Measurements from ENCODE around the gene ANO8.

ANO8 gene

DNA sequence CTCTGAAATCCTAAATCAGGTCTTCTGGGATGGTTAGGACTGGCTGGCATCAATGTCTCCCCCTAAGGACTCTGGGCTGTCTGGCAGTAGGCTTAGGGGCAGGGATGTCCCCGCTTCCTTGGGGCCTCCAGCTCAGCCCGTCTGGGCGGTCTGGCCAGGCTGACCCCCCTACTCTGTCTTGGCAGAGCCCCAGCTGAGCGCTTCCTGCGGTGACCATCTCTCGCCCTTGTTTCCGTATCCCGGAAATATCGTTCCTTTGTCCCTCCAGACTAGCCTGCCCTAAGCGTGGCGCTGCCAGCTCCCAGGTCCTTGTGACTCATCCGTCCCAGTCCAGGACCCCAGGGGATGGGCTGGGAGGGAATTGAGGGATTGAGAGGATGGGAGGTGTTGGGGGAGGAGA is 14.0 kb upstream of the ANO8 start:
- DNase-seq (ENCODE audit: extremely low read depth in 1 of 2, low read depth in 1 of 2) = no peak

DNA sequence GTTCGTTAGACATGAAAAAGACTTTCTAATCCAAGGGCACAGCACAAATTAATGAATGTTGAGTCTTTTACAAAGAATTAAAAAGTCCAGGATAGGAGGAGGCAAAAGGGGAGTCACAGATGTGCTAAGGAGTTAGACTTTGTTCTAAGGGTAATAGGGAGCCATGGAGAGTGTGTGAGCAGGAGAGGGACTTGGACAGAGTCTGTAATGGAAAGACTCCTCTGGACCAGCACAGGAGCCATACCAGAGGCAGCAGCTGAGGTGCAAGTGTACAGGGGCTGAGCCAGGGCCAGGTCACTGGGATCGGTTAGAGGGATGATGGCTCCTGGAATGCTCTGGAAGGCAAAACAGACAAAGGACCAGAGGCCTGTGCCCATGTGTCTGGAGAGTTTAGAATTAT is 13.2 kb upstream of the ANO8 start:
- no peak for DNase-seq (ENCODE audit: extremely low read depth in 1 of 2, low read depth in 1 of 2)

DNA sequence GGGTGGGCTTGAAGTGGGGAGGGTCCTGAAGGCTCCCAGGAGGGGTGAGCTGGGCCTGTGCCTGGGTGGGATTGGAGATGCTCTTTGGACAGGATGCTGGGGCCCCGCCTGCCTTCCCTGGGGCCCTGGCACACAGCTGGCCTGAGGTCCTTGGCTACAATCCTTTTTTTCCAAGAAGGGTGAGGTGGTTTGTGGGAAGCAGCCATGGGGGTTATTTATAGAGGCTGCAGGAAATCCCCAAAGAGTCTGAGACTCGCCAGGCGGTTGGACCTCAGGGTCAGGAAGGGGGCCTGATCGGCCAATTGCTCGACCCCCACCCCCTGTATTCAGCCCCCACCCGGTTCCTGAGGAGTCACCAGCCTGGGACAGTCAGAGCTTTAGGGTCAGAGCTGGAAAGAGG is 12.7 kb upstream of the ANO8 start:
- DNase-seq (ENCODE audit: extremely low read depth in 1 of 2, low read depth in 1 of 2) = no peak

DNA sequence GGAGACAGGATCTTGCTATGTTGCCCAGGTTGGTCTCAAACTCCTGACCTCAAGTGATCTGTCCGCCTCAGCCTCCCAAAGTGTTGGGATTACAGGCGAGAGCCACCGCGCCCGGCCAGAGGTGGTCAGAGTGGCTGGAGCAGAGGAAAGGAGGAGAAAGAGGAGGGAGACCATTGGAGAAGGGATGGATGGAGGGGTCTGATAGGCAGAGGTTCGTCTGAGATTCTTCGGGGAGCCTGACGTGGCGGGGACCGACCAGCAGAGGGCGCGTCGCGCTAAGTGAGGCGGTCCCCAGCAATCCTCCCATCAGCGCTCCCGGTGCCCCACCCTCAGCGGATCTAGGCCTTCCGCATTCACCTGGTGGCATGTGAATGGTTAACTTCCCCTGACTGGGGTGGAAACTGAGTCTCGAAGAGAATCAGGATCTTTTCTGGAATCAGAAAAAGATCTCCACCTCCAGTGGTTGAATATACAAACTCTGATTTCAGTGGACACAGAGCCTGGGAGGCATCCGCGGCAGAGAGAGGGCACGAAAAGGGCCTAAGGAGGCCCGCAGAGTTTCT is 11.5 kb upstream of the ANO8 start:
- peak in 1 of 2 donors; percentile 53 for DNase-seq (ENCODE audit: extremely low read depth in 1 of 2, low read depth in 1 of 2)

GRCh38 chr19:17341845-17342244 is 7.2 kb upstream of the ANO8 start:
- DNase-seq (ENCODE audit: extremely low read depth in 1 of 2, low read depth in 1 of 2) = no peak

DNA sequence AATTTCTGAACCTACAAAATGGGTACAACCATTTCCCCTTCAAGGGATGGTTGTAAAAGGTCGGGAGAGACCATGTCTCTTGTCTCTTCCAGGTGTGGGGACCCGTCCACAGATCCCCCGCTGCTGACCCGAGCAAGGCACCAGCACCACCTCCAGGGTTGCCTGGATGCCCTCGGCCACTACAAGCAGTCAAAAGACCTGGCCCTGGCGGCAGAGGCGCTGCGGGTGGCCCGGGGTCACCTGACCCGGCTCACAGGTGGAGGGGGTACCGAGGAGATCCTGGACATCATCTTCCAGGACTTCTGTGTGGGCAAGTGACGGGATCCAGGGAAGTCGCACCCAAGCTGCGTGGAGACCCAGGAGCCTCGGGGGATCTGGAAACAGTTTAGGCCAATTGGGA is 6.7 kb upstream of the ANO8 start:
- no peak for DNase-seq (ENCODE audit: extremely low read depth in 1 of 2, low read depth in 1 of 2)

DNA sequence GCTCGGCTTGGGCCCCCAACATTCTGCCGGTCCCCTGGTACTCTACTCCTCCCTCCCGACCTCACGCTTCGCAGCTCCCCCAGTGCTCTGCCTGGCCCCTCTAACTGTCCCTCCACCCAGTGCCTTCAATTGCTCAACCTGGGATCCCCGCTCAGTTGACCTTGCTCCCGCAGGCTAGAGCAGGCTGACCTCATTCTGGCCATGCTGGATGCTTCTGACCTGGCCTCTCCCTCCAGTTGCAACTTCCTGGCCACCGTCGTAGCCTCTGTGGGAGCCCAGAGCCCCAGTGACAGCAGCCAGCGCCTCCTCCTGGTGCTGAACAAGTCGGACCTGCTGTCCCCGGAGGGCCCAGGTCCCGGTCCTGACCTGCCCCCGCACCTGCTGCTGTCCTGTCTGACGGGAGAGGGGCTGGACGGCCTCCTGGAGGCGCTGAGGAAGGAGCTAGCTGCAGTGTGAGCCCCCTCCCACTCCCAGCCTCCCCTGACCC is 6.3 kb upstream of the ANO8 start:
- no peak for DNase-seq (ENCODE audit: extremely low read depth in 1 of 2, low read depth in 1 of 2)

DNA sequence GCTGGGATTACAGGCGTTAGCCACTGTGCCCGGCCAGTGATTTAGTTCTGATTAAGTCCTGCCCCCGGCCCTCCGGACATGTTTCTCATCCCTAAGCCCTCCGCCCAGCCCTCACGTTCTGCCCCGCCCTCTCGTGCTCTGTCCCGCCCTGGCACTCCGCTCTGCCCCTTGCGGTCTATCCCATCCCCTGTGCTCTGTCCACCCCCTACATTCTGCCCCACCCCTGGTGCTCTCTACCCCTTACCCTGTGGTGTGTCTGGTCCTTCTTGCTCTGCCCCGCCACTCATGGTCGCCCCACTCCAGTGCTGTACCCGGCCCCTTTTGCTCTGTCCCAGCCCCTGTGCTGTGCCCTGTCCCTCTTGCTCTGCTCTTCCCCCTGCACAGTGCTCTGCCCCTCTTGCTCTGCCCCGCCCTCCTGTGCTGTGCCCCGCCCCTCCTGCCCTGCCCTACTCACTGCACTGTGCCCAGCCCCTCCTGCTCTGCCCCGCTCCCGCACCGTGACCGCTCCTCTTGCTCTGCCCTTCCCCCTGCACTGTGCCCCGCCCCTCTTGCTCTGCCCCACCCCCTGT is 5.7 kb upstream of the ANO8 start:
- DNase-seq (ENCODE audit: extremely low read depth in 1 of 2, low read depth in 1 of 2) = no peak

DNA sequence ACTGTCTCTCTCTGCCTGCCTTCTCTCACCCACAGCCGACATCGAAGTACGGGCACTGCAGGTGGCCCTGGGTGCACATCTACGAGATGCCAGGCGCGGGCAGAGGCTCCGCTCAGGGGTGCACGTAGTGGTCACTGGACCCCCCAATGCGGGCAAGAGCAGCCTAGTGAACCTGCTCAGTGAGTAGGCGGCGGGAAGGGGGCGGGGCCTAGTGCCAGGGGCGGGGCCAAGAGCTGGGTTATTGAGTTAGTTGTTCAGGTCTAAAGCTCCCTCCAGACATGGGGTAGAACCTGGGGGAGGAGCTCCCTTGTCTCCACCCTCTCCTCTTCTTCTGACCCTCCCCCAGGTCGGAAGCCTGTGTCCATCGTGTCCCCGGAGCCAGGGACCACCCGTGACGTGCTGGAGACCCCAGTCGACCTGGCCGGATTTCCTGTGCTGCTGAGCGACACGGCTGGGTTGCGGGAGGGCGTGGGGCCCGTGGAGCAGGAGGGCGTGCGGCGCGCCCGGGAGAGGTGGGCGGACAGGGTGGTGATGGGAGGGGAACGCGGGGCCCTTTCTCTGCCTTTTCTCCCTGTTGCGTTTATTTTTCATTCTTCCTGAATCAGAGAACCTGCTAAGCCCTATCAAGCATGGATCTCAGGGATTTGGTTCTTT is 4.6 kb upstream of the ANO8 start:
- no peak for DNase-seq (ENCODE audit: extremely low read depth in 1 of 2, low read depth in 1 of 2)

DNA sequence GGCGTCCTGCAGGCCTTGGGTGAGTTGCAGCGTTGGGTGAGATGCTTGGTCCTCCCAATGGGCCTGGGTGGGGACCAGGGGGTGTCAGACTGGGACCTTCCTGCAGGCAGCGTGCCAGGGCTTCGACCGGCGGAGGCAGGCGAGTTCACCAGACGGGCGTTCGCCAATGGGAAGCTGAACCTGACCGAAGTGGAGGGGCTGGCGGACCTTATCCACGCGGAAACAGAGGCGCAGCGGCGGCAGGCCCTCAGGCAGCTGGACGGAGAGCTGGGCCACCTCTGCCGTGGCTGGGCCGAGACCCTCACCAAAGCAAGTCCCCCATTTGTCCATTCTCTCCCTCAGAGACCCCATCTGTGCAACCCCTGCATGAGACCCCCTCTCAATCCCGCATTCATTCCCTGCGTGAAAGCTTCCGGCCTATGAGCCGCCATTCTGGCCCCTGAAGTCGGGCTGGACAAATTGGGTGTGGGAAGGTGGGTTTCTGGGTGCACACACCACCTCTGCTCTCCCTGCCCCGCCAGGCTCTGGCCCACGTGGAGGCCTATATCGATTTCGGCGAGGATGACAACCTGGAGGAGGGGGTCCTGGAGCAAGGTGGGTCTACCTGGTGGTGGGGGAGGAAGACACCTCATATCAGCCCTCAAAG is 3.9 kb upstream of the ANO8 start:
- no peak for DNase-seq (ENCODE audit: extremely low read depth in 1 of 2, low read depth in 1 of 2)

- DNase-seq (ENCODE audit: extremely low read depth in 1 of 2, low read depth in 1 of 2) = no peak
Observed at GRCh38 chr19:17337675-17338432, 3.2 kb upstream of the ANO8 start.

- DNase-seq (ENCODE audit: extremely low read depth in 1 of 2, low read depth in 1 of 2) = peak; percentile 89 to 98
Observed at GRCh38 chr19:17336872-17337674, 2.4 kb upstream of the ANO8 start, which contains the start of gene GTPBP3. Gene GTPBP3 (plus strand): TSS chr19:17337553. CDS start chr19:17337612, 59 bp downstream.

DNA sequence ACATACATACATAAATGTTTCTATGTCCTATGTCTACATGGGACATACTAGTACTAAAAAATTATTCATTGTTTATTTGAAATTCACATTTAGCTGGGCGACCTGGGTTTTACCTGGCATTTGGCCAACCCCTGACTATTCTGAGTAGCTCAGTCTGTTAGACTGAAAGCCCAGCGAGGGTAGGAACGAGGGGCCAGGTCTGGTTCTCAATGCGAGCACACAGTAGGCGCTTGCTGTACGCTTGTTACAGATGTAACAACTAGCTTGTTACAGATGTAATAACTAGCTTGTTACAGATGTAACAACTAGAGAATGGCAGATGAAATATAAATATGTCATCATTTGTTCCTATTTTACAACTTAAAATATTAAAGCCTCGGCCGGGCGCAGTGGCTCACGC is 920 bp upstream of the ANO8 start:
- no peak for DNase-seq (ENCODE audit: extremely low read depth in 1 of 2, low read depth in 1 of 2)

DNA sequence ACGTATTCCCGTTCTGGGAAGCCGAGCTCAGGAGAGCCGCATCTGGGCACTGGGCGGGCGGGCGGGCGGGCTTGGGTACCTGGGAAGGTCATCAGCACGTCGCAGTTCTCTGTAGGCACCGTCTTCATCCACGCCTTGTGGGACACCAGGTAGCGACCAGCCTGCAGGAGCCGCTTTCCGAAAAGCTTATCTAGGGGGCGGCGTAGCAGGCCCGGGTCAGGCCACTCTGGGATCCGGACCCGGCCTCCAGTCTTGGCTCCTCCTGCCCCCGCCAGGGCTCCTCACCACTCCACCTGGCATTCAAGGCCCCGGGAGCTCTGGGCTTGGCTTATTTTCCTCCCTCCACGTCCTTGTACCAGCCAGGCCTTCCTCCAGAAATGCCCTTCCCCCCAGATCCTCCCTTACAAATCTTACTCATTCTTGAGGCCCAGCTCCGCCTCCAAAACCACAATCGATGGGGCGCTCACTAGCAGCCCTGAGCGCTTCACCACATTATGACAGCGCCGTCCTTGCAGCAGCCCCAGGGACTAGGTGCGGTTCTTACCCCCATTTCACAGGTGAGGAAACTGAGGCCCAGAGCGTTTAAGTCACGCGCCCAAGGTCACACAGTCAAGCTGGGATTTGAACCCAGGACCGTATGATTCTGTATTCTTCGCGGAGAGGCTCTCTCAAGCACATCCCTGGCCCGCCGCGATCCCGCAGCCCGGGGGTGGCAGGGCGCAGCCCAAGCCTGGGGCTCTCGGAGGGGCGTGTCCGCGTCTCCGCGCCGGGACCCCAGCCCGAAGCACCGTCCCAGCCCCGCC is 843 bp downstream of the ANO8 start:
- peak in 1 of 2 donors; percentile 78 for DNase-seq (ENCODE audit: extremely low read depth in 1 of 2, low read depth in 1 of 2)

- peak in 1 of 2 donors; percentile 65 for DNase-seq (ENCODE audit: extremely low read depth in 1 of 2, low read depth in 1 of 2)
Observed at GRCh38 chr19:17332677-17333581, 1.7 kb downstream of the ANO8 start.

DNA sequence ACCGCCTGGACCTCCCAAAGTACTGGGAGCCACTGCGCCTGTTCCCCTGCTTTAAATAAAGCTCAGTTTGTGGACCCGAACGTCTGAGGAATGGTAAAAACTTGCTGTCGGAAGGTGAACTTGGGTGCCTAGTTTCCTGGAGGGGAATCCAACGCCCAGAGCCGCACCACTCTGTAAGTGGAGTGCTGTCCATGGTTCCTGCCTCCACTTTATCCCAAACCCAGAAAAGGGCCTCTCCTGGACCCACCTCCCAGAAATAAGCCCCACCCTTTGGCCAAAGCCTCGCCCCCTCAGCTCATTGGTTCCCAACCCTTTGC is 2.3 kb downstream of the ANO8 start:
- no peak for DNase-seq (ENCODE audit: extremely low read depth in 1 of 2, low read depth in 1 of 2)

DNA sequence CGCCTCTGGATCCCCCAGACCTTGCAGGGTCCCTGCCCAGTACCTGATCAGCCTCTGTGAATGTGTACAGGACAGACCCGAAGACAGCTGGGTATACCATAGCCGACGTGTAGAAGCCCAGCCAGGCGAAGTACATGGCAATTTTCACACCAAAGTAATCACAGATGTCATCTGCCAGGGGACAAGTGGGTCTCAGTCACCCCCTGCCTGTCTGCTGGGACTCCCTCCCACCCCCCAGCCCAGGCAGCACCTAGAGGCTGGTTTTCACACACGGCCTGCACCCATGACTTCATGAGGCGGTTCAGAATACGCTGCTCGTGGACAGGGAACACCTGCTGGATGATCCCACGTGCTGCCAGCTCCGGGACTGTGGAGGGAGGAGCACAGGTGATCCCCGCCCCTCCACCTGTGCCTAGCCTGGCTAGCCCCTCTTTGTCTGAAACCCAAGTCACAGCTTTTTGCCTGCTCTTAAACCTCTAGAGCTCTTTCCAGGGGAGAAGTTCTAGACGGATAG is 3.6 kb downstream of the ANO8 start:
- DNase-seq (ENCODE audit: extremely low read depth in 1 of 2, low read depth in 1 of 2) = no peak

GRCh38 chr19:17330262-17331044 is 4.2 kb downstream of the ANO8 start:
- no peak for DNase-seq (ENCODE audit: extremely low read depth in 1 of 2, low read depth in 1 of 2)
